Mesangial cell (primary cell): ENCODE results near the gene CZIB. TPM values are rescaled to one million over a fixed set of nuclear protein-coding genes. Genes with fewer than 3 reads are reported as not detected.

Source experiments
- total RNA-seq: library from RNA; depleted of rRNA; stranded (reverse); fragments of >200 nt; gene quantifications from 2 replicates; pipeline ENCODE4 v1.2.3, GENCODE V29; 2015

The CZIB gene
- 44.1 and 49.0 TPM in 2 replicates for total RNA-seq

GRCh38 chr1:53220171-53220961 lies at the start of gene CZIB:
Gene CZIB, minus strand, starts transcription at chr1:53220634. Its CDS starts 59 bp downstream, at chr1:53220575.

GRCh38 chr1:53238197-53239155 lies 18.0 kb upstream of the CZIB start, which contains the start of gene MAGOH:
Gene MAGOH, minus strand, starts transcription at chr1:53238518. Its CDS starts 70 bp downstream, at chr1:53238448.

GRCh38 chr1:53196485-53197290 lies 23.7 kb downstream of the CZIB start, which contains the start of gene CPT2:
Gene CPT2, plus strand, starts transcription at chr1:53196824. Its CDS starts 120 bp downstream, at chr1:53196944.

Other genes starting within 250 kb of the CZIB start
- gene PODN, start 158.4 kb downstream of the CZIB start, total RNA-seq: 0.13 TPM in 1 of 2 replicates, not detected in the other
- not detected in 2 replicates for gene SLC1A7, start 78.0 kb downstream of the CZIB start, total RNA-seq
- 15.8 and 19.1 TPM in 2 replicates for gene CPT2, start 23.8 kb downstream of the CZIB start, total RNA-seq
- 15.1 and 28.7 TPM in 2 replicates for gene MAGOH, start 17.9 kb upstream of the CZIB start, total RNA-seq
- gene LRP8, start 107.4 kb upstream of the CZIB start, total RNA-seq: 11.2 and 27.2 TPM in 2 replicates
- gene DMRTB1, start 238.8 kb upstream of the CZIB start, total RNA-seq: not detected in 2 replicates